Gastrocnemius medialis (tissue), 4 donors: ENCODE data around the gene EPHA2.

Source experiments
- CTCF ChIP-seq, 5 experiments: fragments of 450-650 bp in 3 of 5; fragments of 200-600 bp in 2 of 5; sonication (generic) in 2 of 5; IDR thresholded peaks in 4 of 5; conservative IDR thresholded peaks in 1 of 5; 1 replicate in 4 of 5; 2 replicates in 1 of 5; pipeline ENCODE4 v1.5.1; 2016 to 2019; ENCODE audit warnings: antibody characterized with exemption in 5 of 5, mild to moderate bottlenecking in 3 of 5, moderate library complexity in 3 of 5
- POLR2A ChIP-seq, 2 donors: fragments of 450-650 bp; IDR thresholded peaks; one replicate each; pipeline ENCODE4 v1.6.1; 2017; ENCODE audit warnings: antibody characterized with exemption in 2 of 2, mild to moderate bottlenecking in 2 of 2, moderate library complexity in 2 of 2

- no peak for TF ChIP-seq CTCF (IDR thresholded peaks at IDR 0.05 in 4 of 5, conservative IDR thresholded peaks at IDR 0.05 in 1 of 5)
- TF ChIP-seq POLR2A (IDR thresholded peaks at IDR 0.05): no peak
These were observed 20.0 kb upstream of the EPHA2 start for GRCh38 chr1:16175610-16176553.
